ENCODE measurements around the gene HSPA6.
"Not testable (repeated sequence)": the region's sequence is repeated elsewhere in the genome, so short reads cannot be mapped to it uniquely, and the experiment has no call there.

DNA sequence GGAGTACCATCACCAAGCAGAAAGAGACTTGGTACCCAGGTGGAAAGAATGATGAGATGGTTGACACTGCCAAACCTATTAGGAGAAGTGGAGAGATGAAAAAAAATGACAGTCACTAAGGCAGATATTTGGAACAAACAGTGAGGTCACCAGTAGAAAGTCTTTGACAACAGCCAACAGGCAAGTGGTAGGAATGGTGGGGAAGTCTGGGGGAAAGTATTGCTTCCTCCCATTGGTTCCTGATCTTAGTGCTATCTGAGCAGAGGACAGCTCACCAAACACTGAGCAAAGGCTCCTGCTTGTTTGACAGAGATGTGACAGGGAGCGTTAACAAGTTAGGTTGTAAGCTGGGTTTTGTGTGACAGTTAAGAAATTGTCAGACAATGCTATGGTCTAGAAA, 18.8 kb downstream of the HSPA6 start:
- TF ChIP-seq, protein P1, sequence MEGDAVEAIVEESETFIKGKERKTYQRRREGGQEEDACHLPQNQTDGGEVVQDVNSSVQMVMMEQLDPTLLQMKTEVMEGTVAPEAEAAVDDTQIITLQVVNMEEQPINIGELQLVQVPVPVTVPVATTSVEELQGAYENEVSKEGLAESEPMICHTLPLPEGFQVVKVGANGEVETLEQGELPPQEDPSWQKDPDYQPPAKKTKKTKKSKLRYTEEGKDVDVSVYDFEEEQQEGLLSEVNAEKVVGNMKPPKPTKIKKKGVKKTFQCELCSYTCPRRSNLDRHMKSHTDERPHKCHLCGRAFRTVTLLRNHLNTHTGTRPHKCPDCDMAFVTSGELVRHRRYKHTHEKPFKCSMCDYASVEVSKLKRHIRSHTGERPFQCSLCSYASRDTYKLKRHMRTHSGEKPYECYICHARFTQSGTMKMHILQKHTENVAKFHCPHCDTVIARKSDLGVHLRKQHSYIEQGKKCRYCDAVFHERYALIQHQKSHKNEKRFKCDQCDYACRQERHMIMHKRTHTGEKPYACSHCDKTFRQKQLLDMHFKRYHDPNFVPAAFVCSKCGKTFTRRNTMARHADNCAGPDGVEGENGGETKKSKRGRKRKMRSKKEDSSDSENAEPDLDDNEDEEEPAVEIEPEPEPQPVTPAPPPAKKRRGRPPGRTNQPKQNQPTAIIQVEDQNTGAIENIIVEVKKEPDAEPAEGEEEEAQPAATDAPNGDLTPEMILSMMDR (IDR thresholded peaks at IDR 0.05; ENCODE audit: poor library complexity) = not testable (repeated sequence)
- TF ChIP-seq EZH2phosphoT487 (IDR thresholded peaks at IDR 0.05; ENCODE audit: low read depth, severe bottlenecking, unreplicated experiment); EZH2 (IDR thresholded peaks at IDR 0.05; ENCODE audit: borderline replicate concordance): not testable (repeated sequence)
